GM18907 (cell line): Measurements from ENCODE around the gene CUEDC2.

Source experiments
- ATAC-seq: cut with Tn5 transposase; IDR thresholded peaks from one replicate; pipeline ENCODE4 v1.9.1; 2021; ENCODE audit warnings: mild to moderate bottlenecking, moderate library complexity; ENCODE audit not compliant: unreplicated experiment

The CUEDC2 gene, protein sequence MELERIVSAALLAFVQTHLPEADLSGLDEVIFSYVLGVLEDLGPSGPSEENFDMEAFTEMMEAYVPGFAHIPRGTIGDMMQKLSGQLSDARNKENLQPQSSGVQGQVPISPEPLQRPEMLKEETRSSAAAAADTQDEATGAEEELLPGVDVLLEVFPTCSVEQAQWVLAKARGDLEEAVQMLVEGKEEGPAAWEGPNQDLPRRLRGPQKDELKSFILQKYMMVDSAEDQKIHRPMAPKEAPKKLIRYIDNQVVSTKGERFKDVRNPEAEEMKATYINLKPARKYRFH

DNA sequence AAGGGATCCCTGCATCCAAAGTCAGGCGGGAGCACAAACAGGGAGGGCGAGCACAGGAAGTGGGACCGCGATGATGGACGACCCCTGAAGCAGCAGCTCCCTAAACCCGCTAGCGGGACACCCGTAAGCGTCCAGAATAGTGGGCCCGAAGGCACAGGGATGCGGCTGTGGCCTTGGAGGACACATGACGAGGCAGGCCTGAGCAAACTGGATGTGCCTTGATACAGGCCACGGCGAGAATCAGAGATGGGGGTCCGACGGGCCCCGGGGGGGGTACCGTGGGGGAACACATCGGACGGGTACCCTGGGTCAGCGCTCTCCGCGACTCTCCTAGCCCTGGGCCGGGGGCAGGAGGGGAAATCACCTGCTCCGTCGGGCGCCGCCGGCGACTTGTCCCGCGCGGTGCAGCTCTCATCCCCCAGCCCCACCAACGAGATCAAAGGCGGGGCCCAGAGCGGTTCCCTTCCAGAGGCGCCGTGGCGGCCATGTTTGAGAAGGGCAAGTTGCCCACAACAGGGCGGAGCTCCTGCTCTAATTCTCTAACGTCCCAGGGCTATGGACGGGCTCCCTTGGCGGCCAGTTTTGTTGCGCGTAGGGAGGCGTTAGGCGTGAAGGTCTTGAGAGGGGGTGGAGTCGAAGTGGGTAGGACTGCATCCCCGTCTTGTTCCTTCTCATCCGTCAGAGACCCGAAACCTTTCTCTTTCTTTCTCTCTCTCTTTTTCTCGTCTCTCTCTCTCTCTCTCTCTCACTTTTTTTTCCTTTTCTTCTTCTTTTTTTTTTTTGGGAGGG lies at the start of gene CUEDC2:
Gene CUEDC2, minus strand, starts transcription at position 413 of the 789 bp plus-strand sequence. CDS start 7,386 bp downstream, outside the sequence.
- peak; percentile 79 for ATAC-seq

DNA sequence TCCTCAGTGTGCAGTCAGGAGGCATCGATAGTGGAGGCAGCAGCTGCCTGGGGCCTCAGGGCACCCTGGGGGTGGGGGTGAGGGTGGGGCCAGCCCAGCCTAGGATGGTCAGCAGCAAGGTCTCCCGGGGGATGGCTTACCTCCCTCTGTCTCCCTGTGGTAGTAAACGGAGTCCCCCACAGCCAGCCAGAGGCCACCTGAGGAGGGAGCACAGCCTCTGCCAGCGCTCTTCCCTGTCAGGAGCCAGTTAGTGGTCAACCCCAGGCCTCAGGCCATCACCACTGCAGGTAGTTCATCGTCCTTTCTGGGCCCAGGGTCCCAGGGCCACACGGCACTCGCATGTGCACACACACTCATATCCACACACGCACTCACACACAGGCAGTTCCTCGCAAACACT lies 48.0 kb upstream of the CUEDC2 start:
- ATAC-seq: no peak

DNA sequence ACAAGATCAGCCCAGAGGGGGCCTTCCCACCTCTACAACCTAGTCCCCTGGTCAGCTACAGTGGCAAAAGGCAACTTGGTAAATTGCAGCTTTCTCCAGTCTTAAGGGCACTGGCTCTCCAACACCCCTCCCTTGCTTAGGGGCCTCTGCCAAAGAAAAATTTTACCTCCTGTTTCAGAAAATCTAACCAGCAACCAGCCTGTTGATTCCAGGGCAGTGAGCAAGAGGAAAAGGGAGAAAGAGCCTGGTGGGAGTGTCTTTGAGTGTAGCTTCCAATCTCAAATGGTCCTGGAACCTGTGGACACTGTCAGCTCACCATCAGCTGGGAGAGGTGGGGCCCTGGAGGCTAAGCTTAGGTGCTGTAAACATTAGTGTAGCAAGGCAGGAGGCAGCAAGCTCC lies 47.3 kb upstream of the CUEDC2 start:
- ATAC-seq: no peak

- ATAC-seq: no peak
Observed at GRCh38 chr10:102476466-102477141, 44.2 kb upstream of the CUEDC2 start.

- ATAC-seq: no peak
Observed at GRCh38 chr10:102475451-102476040, 43.2 kb upstream of the CUEDC2 start.

DNA sequence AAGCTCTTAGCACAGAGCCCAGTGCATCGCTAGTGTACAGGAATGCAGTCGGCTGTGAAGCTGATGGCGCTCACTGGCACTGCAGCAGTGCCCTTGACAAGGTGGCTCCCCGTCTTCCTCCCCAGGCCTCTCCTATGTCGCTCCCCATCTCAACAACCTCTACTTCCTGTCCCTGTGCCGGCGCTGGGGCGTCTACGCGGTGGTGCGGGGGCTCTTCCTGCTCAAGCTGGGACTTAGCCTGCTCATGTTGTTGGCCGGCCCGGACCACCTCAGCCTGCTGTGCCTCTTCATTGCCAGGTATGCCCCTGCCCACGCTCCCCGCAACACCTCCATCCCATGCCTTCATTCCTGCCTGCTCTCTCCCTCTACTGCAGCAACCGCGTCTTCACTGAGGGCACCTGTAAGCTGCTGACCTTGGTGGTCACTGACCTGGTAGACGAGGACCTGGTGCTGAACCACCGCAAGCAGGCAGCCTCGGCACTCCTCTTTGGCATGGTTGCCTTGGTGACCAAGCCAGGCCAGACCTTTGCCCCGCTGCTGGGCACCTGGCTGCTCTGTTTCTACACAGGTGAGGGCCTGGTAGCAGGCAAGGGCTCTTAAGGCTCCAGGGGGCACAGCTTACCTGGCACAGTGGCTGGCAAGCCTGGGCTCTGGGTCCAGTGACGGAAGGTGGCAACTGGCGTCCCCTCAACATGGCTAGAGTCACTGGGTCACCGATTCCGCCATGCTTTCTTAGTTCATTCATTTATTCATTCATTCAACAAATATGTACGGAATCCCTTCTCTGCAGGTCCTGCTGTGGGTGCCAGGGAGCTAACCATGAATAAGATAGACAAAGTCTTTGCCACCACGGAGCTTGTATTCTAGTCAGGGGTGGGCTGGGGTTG lies 41.3 kb upstream of the CUEDC2 start:
- ATAC-seq: no peak

- no peak for ATAC-seq
Observed at GRCh38 chr10:102470579-102471546, 38.5 kb upstream of the CUEDC2 start.

DNA sequence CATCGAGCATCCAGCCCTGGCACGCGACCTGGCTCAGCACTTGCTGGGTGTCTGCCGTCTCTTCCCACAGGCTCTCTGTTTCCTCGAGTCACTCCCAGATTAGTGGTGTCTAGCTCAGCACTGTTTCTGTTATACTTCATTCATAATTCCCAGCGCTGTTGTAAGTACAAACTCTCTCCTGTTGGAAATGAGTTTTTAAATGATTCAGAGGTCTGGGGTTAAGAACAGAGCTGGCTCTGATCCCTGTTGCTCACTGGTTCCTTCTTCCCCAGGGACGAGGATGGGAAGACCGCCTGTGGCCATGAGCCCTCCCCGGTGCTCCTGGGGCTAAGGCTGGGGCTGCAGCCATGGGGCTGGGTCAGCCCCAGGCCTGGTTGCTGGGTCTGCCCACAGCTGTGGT lies 36.3 kb upstream of the CUEDC2 start:
- ATAC-seq: no peak

GRCh38 chr10:102467971-102468438 lies 35.6 kb upstream of the CUEDC2 start:
- ATAC-seq: no peak

DNA sequence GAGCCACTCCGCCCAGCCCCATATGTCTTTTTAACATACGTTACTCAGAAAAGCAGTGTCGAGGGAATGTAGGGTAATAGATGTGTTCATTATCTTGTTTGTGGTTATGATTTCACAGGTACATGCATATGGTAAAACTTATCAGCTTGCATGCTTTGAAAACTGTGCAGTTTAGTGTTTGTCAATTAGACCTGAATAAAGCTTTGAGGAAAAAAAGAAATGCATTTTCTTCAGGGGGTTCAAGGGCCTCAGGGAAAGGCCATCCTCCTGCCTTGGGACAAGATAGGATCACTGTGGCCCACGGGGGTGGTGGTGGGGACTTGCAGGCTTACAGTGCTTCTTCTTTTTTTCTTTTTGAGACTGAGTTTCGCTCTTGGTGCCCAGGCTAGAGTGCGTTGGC lies 34.9 kb upstream of the CUEDC2 start:
- no peak for ATAC-seq

DNA sequence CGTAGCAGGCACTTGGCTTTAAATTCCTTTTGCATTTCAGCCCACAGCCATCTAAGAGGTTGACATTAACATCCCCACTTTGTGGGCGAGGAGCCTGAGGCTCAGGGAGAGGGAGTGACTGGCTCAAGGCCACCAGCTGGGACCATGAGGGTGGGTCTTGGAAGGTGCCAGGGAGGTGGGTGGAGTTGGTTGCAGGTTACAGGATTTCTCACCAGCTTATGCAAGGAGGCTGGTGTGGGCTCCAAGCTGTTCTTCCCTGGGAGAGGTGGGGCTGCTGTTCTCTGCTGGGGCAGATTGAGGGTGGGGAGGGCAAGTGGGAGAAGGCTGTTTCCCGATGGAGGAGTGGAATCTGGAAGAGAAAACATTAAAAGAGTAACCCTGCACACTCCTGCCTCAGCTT lies 33.1 kb upstream of the CUEDC2 start:
- no peak for ATAC-seq

DNA sequence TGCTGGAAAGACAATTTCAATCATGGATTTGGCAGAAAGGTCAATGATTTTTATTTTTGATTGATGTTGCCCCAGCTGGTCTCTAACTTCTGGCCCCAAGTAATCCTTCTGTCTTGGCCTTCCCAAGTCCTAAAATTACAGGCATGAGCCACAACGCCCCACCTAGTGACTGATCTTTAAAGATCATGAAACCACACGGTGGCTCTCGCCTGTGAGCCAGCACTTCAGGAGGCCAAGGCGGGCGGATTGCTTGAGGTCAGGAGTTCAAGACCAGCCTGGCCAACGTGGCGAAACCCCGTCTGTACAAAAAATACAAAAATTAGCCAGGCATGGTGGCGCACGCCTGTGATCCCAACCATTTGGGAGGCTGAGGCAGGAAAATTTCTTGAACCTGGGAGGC lies 31.6 kb upstream of the CUEDC2 start:
- no peak for ATAC-seq

- no peak for ATAC-seq
Observed at GRCh38 chr10:102462512-102463054, 30.2 kb upstream of the CUEDC2 start.

GRCh38 chr10:102461187-102462054 lies 29.0 kb upstream of the CUEDC2 start:
- ATAC-seq: peak; percentile 82

DNA sequence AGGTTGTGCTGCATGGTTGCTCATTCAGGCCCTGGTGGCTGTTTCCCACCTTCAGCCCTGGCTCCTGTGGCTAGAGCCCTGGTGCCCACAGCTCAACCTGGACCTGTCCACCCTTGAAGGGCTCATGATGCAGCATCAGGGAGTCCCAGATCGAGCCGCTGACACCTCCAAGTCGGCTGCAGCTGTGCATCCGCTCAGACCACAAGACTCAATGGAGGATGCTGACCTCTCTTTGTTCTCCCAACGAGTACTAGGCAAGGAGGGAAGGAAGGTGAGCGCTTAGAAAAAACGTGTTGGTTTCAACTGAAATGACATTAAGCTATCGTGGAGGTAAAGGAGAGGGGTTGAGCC lies 28.4 kb upstream of the CUEDC2 start:
- peak; percentile 24 for ATAC-seq

- no peak for ATAC-seq
Observed at GRCh38 chr10:102458656-102459055, 26.3 kb upstream of the CUEDC2 start.

- no peak for ATAC-seq
Observed at GRCh38 chr10:102457591-102458150, 25.3 kb upstream of the CUEDC2 start.
